Stimulated activated CD4-positive, alpha-beta T cell treated with anti-CD3 and anti-CD28 coated beads, Interleukin-12 subunit alpha, Interleukin-12 subunit beta, amount 100 ng/mL, for 24 hours (primary cell): ENCODE measurements around the gene OR51L1.

ENCODE experiments used
- DNase-seq, 2 experiments: peaks; one replicate each; pipeline ENCODE4 v3.0.0-alpha.2; 2020; ENCODE audit warnings: low read depth in 2 of 2

Gene OR51L1

GRCh38 chr11:5046754-5047330, 52.2 kb downstream of the OR51L1 start:
- DNase-seq = no peak
